ENCODE results near the gene BOLA1.
A peak's percentile ranks its signal among the peaks of the same experiment; 100 is the strongest.
"Not testable (repeated sequence)": the region's sequence is repeated elsewhere in the genome, so short reads cannot be mapped to it uniquely, and the experiment has no call there.

Gene BOLA1

DNA sequence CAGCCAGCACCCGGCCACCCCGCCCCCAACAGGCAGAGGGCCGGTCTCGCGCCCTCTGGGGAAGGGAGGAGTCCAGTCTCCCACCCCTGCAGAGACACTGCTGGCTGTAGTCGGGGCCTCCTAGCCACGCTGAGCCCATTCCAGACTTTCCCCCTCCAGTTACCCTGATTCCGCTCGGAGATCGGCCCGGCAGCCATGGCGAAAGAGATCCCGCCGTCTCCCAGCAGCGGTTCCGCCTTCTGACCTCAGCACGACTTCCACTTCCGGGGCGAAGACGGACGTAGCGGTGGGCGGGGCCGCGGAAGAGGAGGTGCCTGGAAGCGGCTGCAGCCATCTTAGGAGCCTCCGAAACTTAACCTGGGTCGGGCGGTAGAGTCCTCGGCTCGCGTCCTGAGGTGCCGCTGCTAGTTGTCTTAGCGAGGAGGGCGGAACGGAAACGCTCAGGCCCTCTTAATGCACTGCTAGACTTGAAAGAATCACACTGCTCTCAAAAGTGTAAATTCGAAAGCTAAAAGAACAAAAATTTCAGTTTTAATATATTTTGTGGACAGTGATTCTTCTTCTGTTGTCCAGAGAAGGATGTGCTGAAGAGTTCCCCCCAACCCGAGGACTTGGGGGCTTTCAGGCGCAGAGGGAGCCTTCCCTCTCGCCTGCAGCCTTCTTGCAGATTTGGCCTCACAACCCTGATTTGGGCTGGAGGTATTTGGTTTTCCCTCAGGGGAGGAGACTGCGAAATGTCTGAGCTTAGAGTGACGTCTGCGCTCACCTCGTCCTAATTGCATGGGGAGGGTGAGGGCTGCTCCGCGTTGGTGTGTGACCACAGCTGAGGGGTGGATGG lies 28.4 kb downstream of the BOLA1 start, which contains the start of gene SF3B4:
SF3B4 (minus strand) TSS at position 241 of the 838 bp plus-strand sequence; CDS start at position 197, 44 bp downstream.
- peak within 1 kb of the TSS; percentile 92 for H3K4me3 ChIP-seq (ENCODE audit: low read depth, low read length)

- H3K4me3 ChIP-seq (ENCODE audit: low read depth, low read length), result peak overlapping the region; percentile 92
These were observed 29.0 kb downstream of the BOLA1 start for GRCh38 chr1:149928401-149928724.

DNA sequence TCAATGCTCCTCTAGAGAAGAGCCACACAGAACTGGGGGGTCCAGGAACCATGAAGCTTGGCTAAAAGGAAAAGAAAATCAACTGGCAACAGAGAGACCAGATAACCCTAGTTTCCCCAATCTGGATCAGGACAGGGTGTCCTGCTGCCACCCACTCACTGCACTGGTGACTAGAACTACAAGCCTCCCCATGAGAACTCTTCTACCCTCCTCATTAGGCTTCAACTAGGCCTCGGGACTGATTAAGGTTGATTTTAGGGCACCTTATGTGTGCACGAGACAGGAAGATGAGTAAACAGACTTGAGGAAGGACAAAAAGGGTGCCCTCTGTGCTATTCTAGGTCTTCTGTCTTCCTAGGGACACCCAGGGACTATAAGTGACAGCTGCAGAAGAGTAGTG lies 30.5 kb downstream of the BOLA1 start:
- H3K4me3 ChIP-seq (ENCODE audit: low read depth, low read length), result no peak overlapping the region

GRCh38 chr1:149931212-149931790 lies 31.9 kb downstream of the BOLA1 start:
- H3K4me3 ChIP-seq (ENCODE audit: low read depth, low read length), result no peak overlapping the region

GRCh38 chr1:149932474-149932873 lies 33.1 kb downstream of the BOLA1 start:
- H3K4me3 ChIP-seq (ENCODE audit: low read depth, low read length), result no peak overlapping the region

DNA sequence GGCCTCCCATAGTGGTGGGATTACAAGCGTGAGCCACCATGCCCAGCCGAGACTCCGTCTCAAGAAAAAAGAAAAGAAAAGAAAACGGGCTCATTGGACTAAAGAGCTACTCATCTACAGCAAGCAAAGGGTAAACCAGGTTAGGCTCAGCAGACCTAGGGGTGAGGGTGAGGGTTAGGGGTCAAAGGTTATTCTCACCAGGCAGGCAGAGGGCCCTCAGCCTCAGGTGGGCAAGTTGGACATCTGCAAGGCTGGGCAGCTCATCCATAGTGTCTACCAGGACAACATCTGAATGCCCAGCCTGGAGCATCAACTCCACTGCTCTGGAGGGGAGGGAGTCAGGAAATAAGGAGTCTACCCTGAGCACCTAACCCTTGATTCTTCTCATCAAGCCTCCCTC lies 33.8 kb downstream of the BOLA1 start:
- no peak overlapping the region for H3K4me3 ChIP-seq (ENCODE audit: low read depth, low read length)

DNA sequence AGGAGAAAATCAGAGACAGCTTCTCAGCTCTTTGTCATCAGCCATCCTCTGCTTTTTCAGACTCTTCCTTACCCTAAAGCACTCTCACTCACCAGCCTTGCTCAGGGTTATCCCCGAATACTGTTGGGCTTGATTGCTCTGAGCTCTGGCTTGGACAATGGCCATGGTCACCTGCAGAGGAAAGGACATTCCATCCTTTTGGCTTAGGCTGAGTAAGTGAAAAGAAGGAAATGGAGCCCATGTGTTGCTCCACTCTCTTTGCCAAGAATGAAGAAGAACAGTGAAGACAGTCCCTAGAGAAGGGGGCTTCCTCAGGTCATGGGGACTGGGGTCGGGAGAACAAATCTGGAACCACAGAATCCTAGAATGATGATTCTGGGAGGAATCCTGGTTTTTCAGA lies 35.0 kb downstream of the BOLA1 start:
- H3K4me3 ChIP-seq (ENCODE audit: low read depth, low read length), result no peak overlapping the region

- peak within 1 kb of the TSS; percentile 48 for H3K4me3 ChIP-seq (ENCODE audit: low read depth, low read length)
These were observed 37.0 kb downstream of the BOLA1 start, which contains the start of gene MTMR11 for GRCh38 chr1:149936170-149936991. TSS of gene MTMR11 (minus strand) at chr1:149936879. CDS start at chr1:149936647, 232 bp downstream.

GRCh38 chr1:149936992-149937705 lies 37.8 kb downstream of the BOLA1 start:
- H3K4me3 ChIP-seq (ENCODE audit: low read depth, low read length), result peak overlapping the region; percentile 48

DNA sequence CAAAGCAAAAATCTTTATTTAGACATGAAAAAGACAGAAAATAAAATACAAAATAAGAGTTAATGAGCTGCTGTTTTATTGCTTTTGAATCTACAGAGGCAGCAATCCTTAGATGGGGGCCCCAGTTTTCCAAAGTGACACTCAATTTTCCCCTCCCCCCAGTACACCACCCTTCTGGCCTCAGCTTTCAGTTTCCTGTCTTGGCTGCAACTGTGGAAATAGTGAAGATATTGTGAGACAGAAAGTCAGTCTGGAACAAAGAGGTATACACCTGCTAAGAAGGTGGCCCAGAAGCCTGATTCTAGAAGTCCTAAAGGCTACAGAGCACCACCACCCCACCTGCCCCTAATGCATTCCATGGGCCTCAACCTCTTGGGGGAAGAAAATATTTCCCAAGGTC lies 38.4 kb downstream of the BOLA1 start:
- H3K4me3 ChIP-seq (ENCODE audit: low read depth, low read length), result no peak overlapping the region

DNA sequence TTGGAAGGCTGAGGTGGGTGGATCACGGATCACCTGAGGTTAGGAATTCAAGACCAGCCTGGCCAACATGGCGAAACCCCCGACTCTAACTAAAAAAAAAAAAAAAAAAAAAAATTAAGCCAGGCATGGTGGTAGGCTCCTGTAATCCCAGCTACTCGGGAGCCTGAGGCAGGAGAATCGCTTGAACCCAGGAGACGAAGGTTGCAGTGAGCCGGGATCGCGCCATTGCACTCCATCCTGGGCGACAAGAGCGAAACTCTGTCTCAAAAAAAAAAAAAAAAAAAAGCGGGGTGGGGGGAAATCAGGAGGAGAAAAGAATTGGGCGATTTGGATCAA lies 39.3 kb downstream of the BOLA1 start:
- H3K4me3 ChIP-seq (ENCODE audit: low read depth, low read length), result not testable (repeated sequence)

DNA sequence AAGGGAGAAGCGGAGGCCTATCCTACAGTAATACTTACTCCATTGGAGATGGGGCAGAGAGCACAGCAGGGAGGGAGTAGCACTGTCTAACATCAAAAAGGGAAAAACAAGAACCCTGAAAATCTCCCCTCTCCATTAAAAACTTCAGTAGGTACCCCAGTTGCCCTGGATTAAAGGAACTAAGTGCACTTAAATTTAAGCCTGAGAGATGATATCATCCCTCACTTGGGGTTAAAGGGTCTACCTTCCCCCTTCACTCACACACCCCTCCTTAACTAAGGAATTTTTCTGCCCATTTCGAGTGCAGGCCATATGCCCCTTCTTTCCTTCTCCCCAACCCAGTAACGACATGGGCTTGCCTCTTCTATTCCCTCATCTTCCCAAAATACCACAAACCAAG lies 41.1 kb downstream of the BOLA1 start:
- no peak overlapping the region for H3K4me3 ChIP-seq (ENCODE audit: low read depth, low read length)

GRCh38 chr1:149942207-149942606 lies 42.8 kb downstream of the BOLA1 start:
- H3K4me3 ChIP-seq (ENCODE audit: low read depth, low read length), result no peak overlapping the region

GRCh38 chr1:149942885-149943284 lies 43.5 kb downstream of the BOLA1 start:
- H3K4me3 ChIP-seq (ENCODE audit: low read depth, low read length), result no peak overlapping the region

DNA sequence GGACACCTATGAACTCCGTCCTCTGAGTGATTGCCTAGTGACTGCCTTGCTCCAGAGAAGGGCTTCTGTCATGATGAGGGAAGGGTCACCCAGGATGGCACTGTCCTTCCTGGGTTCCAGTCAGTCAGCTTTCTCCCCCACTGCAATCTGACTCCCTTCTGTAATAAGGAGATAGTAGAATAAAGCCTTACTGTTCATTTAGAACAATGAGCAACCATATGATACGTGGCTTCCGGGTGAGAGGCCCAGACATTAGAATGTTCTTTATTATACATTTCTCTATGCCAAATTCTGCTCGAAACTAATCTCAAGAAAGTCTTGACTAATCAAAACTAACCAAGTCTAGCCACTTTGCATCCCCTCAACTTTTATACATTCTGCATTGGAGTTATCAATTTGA lies 45.8 kb downstream of the BOLA1 start:
- no peak overlapping the region for H3K4me3 ChIP-seq (ENCODE audit: low read depth, low read length)

DNA sequence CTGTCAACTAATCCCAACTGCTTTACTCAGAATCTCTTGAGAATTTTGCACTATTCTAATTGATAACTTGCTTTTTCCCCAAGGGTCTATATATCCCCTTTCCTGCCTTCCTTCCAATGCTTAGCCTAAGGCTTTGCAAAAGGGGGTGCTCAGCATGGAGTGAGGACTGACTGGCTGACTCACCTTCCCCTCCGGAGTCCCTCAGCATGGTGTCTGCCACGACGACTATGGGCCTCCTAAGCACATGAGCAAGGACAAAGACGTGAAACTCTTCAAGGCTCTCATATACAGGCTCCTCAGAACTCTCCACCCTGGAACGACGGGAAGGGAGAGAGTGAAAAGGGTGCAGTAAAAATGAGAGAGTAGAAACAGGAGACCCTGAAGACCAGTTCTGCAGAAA lies 50.5 kb downstream of the BOLA1 start:
- no peak overlapping the region for H3K4me3 ChIP-seq (ENCODE audit: low read depth, low read length)
